ENCODE data around the gene RELCH. TPM values are rescaled to one million over a fixed set of nuclear protein-coding genes. Genes with fewer than 3 reads are reported as not detected.

The RELCH gene
- total and polyA plus RNA-seq, 7 donors = 3.5 to 13.4 (median 9.8) TPM

DNA sequence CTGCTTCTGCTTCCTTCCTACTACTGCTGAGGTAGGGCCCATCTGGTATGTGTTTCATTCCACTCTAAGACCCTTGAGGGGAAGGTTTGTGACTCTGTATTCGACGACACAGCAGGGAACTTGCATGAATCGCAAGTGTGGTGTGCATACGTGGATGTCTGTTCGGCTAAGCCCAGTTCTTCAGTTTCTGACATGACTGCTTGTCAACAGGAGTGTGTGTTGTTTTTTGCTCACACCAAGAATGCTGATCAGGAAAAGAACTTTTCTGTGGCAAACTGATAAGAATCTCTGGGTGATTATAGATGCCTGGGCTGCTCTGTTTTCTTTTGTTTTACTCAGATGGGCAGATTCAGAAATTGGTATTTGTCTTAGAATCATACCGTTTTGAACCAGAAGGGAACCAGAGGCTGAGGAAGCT lies 160.0 kb downstream of the RELCH start:
- no peak for ATAC-seq
- 62 to 73% (median 65%) methylated on average over 6 of the region's 6 CpGs for WGBS, 3 donors
- no peaks in the 10 kb centered on the region for H3K36me3 ChIP-seq (ENCODE audit: insufficient read depth in 1 of 2, low read depth in 1 of 2)
- H3K4me3 ChIP-seq = no peak overlapping the region
- intact Hi-C loops (cut with DNase I) = no loop called here
- DNase-seq = no peak
- TF ChIP-seq, protein P1, sequence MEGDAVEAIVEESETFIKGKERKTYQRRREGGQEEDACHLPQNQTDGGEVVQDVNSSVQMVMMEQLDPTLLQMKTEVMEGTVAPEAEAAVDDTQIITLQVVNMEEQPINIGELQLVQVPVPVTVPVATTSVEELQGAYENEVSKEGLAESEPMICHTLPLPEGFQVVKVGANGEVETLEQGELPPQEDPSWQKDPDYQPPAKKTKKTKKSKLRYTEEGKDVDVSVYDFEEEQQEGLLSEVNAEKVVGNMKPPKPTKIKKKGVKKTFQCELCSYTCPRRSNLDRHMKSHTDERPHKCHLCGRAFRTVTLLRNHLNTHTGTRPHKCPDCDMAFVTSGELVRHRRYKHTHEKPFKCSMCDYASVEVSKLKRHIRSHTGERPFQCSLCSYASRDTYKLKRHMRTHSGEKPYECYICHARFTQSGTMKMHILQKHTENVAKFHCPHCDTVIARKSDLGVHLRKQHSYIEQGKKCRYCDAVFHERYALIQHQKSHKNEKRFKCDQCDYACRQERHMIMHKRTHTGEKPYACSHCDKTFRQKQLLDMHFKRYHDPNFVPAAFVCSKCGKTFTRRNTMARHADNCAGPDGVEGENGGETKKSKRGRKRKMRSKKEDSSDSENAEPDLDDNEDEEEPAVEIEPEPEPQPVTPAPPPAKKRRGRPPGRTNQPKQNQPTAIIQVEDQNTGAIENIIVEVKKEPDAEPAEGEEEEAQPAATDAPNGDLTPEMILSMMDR (IDR thresholded peaks at IDR 0.05) = no peak
- no peaks in the 10 kb centered on the region for H3K27me3 ChIP-seq (ENCODE audit: insufficient read depth in 3 of 3, low read length in 2 of 3)
- H3K9me3 ChIP-seq = no peaks in the 10 kb centered on the region
- no peak overlapping the region for H3K27ac ChIP-seq
- H3K4me1 ChIP-seq = no peaks in the 10 kb centered on the region

GRCh38 chr18:62348474-62348873 lies 161.4 kb downstream of the RELCH start:
- DNase-seq = no peak
- H3K36me3 ChIP-seq (ENCODE audit: insufficient read depth in 1 of 2, low read depth in 1 of 2) = no peaks in the 10 kb centered on the region
- no peaks in the 10 kb centered on the region for H3K4me1 ChIP-seq
- intact Hi-C loops (cut with DNase I) = no loop called here
- H3K27me3 ChIP-seq (ENCODE audit: insufficient read depth in 3 of 3, low read length in 2 of 3) = no peaks in the 10 kb centered on the region
- no peak overlapping the region for H3K27ac ChIP-seq
- H3K9me3 ChIP-seq = no peaks in the 10 kb centered on the region
- ATAC-seq = no peak
- WGBS, 3 donors = 67 to 76% (median 72%) methylated on average over 4 of the region's 4 CpGs
- TF ChIP-seq, protein P1 (IDR thresholded peaks at IDR 0.05) = no peak
- no peak overlapping the region for H3K4me3 ChIP-seq

GRCh38 chr18:62353170-62353569 lies 166.1 kb downstream of the RELCH start:
- Histone ChIP-seq H3K4me3 (no peak overlapping the region), H3K27me3 (ENCODE audit: insufficient read depth in 3 of 3, low read length in 2 of 3) (no peaks in the 10 kb centered on the region), H3K36me3 (ENCODE audit: insufficient read depth in 1 of 2, low read depth in 1 of 2) (no peaks in the 10 kb centered on the region), H3K9me3 (no peaks in the 10 kb centered on the region), H3K27ac (no peak overlapping the region), H3K4me1 (no peaks in the 10 kb centered on the region)
- intact Hi-C loops (cut with DNase I) = no loop called here
- TF ChIP-seq, protein P1 (IDR thresholded peaks at IDR 0.05) = no peak
- 58 to 63% (median 62%) methylated on average over 7 of the region's 7 CpGs for WGBS, 3 donors
- ATAC-seq (no peak), DNase-seq (no peak)

GRCh38 chr18:62354151-62354550 lies 167.1 kb downstream of the RELCH start:
- intact Hi-C loops (cut with DNase I) = no loop called here
- H3K36me3 ChIP-seq (ENCODE audit: insufficient read depth in 1 of 2, low read depth in 1 of 2) = no peaks in the 10 kb centered on the region
- ATAC-seq (no peak), DNase-seq (no peak)
- TF ChIP-seq, protein P1 (IDR thresholded peaks at IDR 0.05) = no peak
- no peak overlapping the region for H3K4me3 ChIP-seq
- H3K27ac ChIP-seq = no peak overlapping the region
- no peaks in the 10 kb centered on the region for H3K27me3 ChIP-seq (ENCODE audit: insufficient read depth in 3 of 3, low read length in 2 of 3)
- H3K4me1 ChIP-seq = no peaks in the 10 kb centered on the region
- no peaks in the 10 kb centered on the region for H3K9me3 ChIP-seq
- WGBS, 3 donors = 91 to 94% (median 93%) methylated on average over 29 of the region's 29 CpGs

- WGBS, 3 donors = 72 to 80% (median 79%) methylated on average over 5 of the region's 5 CpGs
- DNase-seq = no peak
- TF ChIP-seq, protein P1 (IDR thresholded peaks at IDR 0.05) = no peak
- no peak for ATAC-seq
- Histone ChIP-seq H3K27ac (no peak overlapping the region), H3K9me3 (no peaks in the 10 kb centered on the region), H3K27me3 (ENCODE audit: insufficient read depth in 3 of 3, low read length in 2 of 3) (no peaks in the 10 kb centered on the region), H3K4me3 (no peak overlapping the region), H3K36me3 (ENCODE audit: insufficient read depth in 1 of 2, low read depth in 1 of 2) (no peaks in the 10 kb centered on the region), H3K4me1 (no peaks in the 10 kb centered on the region)
- intact Hi-C loops (cut with DNase I) = no loop called here
These were observed 170.1 kb downstream of the RELCH start for GRCh38 chr18:62357079-62357719.

Measured in psoas muscle (tissue), 8 donors.